OCI-LY7 (cell line): ENCODE results near the gene OR13G1. TPM values are rescaled to one million over a fixed set of nuclear protein-coding genes. Genes with fewer than 3 reads are reported as not detected.

ENCODE experiments used
- Bru-seq: library from RNA; stranded (reverse); fragments of 400-500 nt; gene quantifications from one replicate; lab custom pipeline; 2021; lab: Mats Ljungman, UMichigan
- BruChase-seq, 2 experiments: library from RNA; stranded (reverse); fragments of 400-500 nt; gene quantifications; one replicate each; lab custom pipeline; 2021; lab: Mats Ljungman, UMichigan
- BruUV-seq: library from RNA; stranded (reverse); fragments of 400-500 nt; replicated peaks from 2 replicates; lab custom pipeline; 2021; lab: Mats Ljungman, UMichigan
- CTCF ChIA-PET: fragments of 300-600 bp; sonication (Branson Sonifier 250); formaldehyde crosslinking; loops from one replicate; lab custom pipeline; 2022; ENCODE audit warnings: antibody characterized with exemption; ENCODE audit not compliant: unreplicated experiment; lab: Charles Lee
- POLR2A ChIA-PET: fragments of 300-600 bp; sonication (Branson Sonifier 250); formaldehyde crosslinking; loops from one replicate; lab custom pipeline; 2022; ENCODE audit warnings: antibody characterized with exemption; lab: Charles Lee
- DNase-seq: peaks from one replicate; pipeline ENCODE4 v3.0.0-alpha.2; 2015; ENCODE audit warnings: low spot score
- H2AFZ ChIP-seq: fragments of 200-600 bp; sonication (generic), shearing (Covaris generic); 2 replicates; pipeline ENCODE4 v1.6.1; 2014; ENCODE audit warnings: mild to moderate bottlenecking, antibody characterized with exemption, low read length, moderate library complexity
- H3K27ac ChIP-seq: fragments of 200-600 bp; sonication (generic); 2 replicates; pipeline ENCODE4 v1.5.1; 2014; ENCODE audit warnings: mixed run types, low read depth, mild to moderate bottlenecking, moderate library complexity, low read length, inconsistent platforms; ENCODE audit not compliant: poor library complexity, severe bottlenecking
- H3K36me3 ChIP-seq: fragments of 200-600 bp; sonication (generic); 2 replicates; pipeline ENCODE4 v1.6.1; 2014; ENCODE audit warnings: mild to moderate bottlenecking, antibody characterized with exemption, low read length, moderate library complexity, mixed read lengths; ENCODE audit not compliant: insufficient read depth
- H3K4me1 ChIP-seq: fragments of 200-600 bp; sonication (generic); 2 replicates; pipeline ENCODE4 v1.5.1; 2014; ENCODE audit warnings: mild to moderate bottlenecking, low read length; ENCODE audit not compliant: insufficient read depth, poor library complexity, severe bottlenecking
- H3K4me2 ChIP-seq: fragments of 200-600 bp; sonication (generic); 2 replicates; pipeline ENCODE4 v1.6.1; 2014; ENCODE audit warnings: mild to moderate bottlenecking, low read length
- H3K4me3 ChIP-seq: fragments of 200-600 bp; sonication (generic); 2 replicates; pipeline ENCODE4 v1.5.1; 2014; ENCODE audit warnings: mild to moderate bottlenecking, low read depth, low read length; ENCODE audit not compliant: poor library complexity, severe bottlenecking
- H3K79me2 ChIP-seq: fragments of 200-600 bp; sonication (generic); 2 replicates; pipeline ENCODE4 v1.6.1; 2016; ENCODE audit warnings: low read depth, mild to moderate bottlenecking, low read length, moderate library complexity, mixed read lengths; ENCODE audit not compliant: insufficient read depth
- H3K9me2 ChIP-seq: fragments of 200-600 bp; sonication (generic); 2 replicates; pipeline ENCODE4 v1.6.1; 2016; ENCODE audit warnings: mild to moderate bottlenecking, low read length, mixed read lengths; ENCODE audit not compliant: insufficient read depth
- H3K9me3 ChIP-seq: fragments of 200-600 bp; sonication (generic); 2 replicates; pipeline ENCODE4 v1.6.1; 2014; ENCODE audit warnings: mild to moderate bottlenecking, mixed run types, low read length, mixed read lengths
- H4K20me1 ChIP-seq: fragments of 200-600 bp; sonication (generic); 2 replicates; pipeline ENCODE4 v1.6.1; 2014; ENCODE audit warnings: mild to moderate bottlenecking, antibody characterized with exemption, low read length, moderate library complexity, mixed read lengths; ENCODE audit not compliant: insufficient read depth
- CTCF ChIP-seq: fragments of 200-600 bp; sonication (generic); conservative IDR thresholded peaks from 2 replicates; pipeline ENCODE4 v1.5.1; 2014; ENCODE audit warnings: mild to moderate bottlenecking, antibody characterized with exemption, low read length, moderate library complexity, mixed read lengths
- EZH2phosphoT487 ChIP-seq: fragments of 200-600 bp; sonication (generic); IDR thresholded peaks from 2 replicates; pipeline ENCODE4 v1.6.1; 2018; ENCODE audit warnings: low read depth, borderline replicate concordance, mild to moderate bottlenecking, mixed run types, antibody characterized with exemption, low read length, moderate library complexity, mixed read lengths
- intact Hi-C: fragments of 100-400 bp; cut with micrococcal nuclease; formaldehyde crosslinking; loops from one replicate; pipeline ENCODE4 v1.10.0; 2022; ENCODE audit not compliant: unreplicated experiment
- long read RNA-seq: library from polyadenylated mRNA; stranded (forward); transcript quantifications from one replicate; pipeline ENCODE4 v2.0.0, GENCODE V29; 2022
- total RNA-seq, 2 experiments: library from RNA; depleted of rRNA in 1 of 2; stranded (reverse); fragments of >200 nt in 1 of 2; shearing (Covaris generic) in 1 of 2; gene quantifications; 2 replicates each; pipeline ENCODE4 v1.2.3, GENCODE V29; 2014 to 2022

OR13G1 gene
- total RNA-seq (2014; rRNA removed; shearing (Covaris generic)) (not detected in 2 replicates), total RNA-seq (2022) (not detected in 2 replicates), Bru-seq, nascent RNA (not detected), BruChase-seq, experiment 1, labeled RNA remaining after a 6-hour chase (not detected), BruChase-seq, experiment 2, labeled RNA remaining after a 2-hour chase (not detected)
- long read RNA-seq, result 0 reads

- POLR2A ChIA-PET, result interaction anchor here (0.7 kb wide), 1 partner anchor 113 kb away, joined by 5 read pairs; no protein-coding TSS in a partner anchor
- BruUV-seq, result no TSS peak
- no peaks in the 10 kb centered on the region for H3K9me2 ChIP-seq
- no peak within 1 kb of the TSS for H3K4me2 ChIP-seq
- no peaks in the 10 kb centered on the region for H3K9me3 ChIP-seq
- intact Hi-C loops, result no loop called here
- H3K4me1 ChIP-seq, result no peaks in the 10 kb centered on the region
- no peak for DNase-seq
- H4K20me1 ChIP-seq, result no peaks in the 10 kb centered on the region
- TF ChIP-seq EZH2phosphoT487, result no peak
- no peak for TF ChIP-seq CTCF
- H3K79me2 ChIP-seq, result no peaks in the 10 kb centered on the region
- CTCF ChIA-PET, result no interaction called here
- no peak within 1 kb of the TSS for H3K27ac ChIP-seq
- no peak within 1 kb of the TSS for H2AFZ ChIP-seq
- no peak within 1 kb of the TSS for H3K4me3 ChIP-seq
- no peaks in the 10 kb centered on the region for H3K36me3 ChIP-seq
Measured at GRCh38 chr1:247679639-247680038, at the start of gene OR13G1. Gene OR13G1, minus strand, starts transcription at chr1:247679739. Its CDS starts 6,698 bp downstream, at chr1:247673041.

- no peak for DNase-seq
- intact Hi-C loops, result no loop called here
- Histone ChIP-seq H3K4me3 (no peak overlapping the region), H4K20me1 (no peaks in the 10 kb centered on the region), H3K36me3 (no peaks in the 10 kb centered on the region), H3K27ac (no peak overlapping the region), H3K9me2 (no peaks in the 10 kb centered on the region), H3K4me1 (no peaks in the 10 kb centered on the region), H3K79me2 (no peaks in the 10 kb centered on the region), H3K9me3 (no peaks in the 10 kb centered on the region), H3K4me2 (no peak overlapping the region), H2AFZ (no peak overlapping the region)
- BruUV-seq, result no TSS peak
- ChIA-PET CTCF (no interaction called here), POLR2A (no interaction called here)
- TF ChIP-seq EZH2phosphoT487 (no peak), CTCF (no peak)
Measured at GRCh38 chr1:247721222-247721621, 41.7 kb upstream of the OR13G1 start.

GRCh38 chr1:247716546-247716945, 37.0 kb upstream of the OR13G1 start, which contains the start of gene OR6F1:
Gene OR6F1, minus strand, starts transcription at chr1:247716646. Its CDS starts 3,891 bp downstream, at chr1:247712755.
- intact Hi-C loops, result no loop called here
- no peak for DNase-seq
- Histone ChIP-seq H3K36me3 (no peaks in the 10 kb centered on the region), H2AFZ (no peak within 1 kb of the TSS), H4K20me1 (no peaks in the 10 kb centered on the region), H3K9me3 (no peaks in the 10 kb centered on the region), H3K9me2 (no peaks in the 10 kb centered on the region), H3K4me1 (no peaks in the 10 kb centered on the region), H3K79me2 (no peaks in the 10 kb centered on the region), H3K4me3 (no peak within 1 kb of the TSS), H3K4me2 (no peak within 1 kb of the TSS), H3K27ac (no peak within 1 kb of the TSS)
- ChIA-PET POLR2A (no interaction called here), CTCF (no interaction called here)
- TF ChIP-seq EZH2phosphoT487 (no peak), CTCF (no peak)
- no TSS peak for BruUV-seq
